ENCODE data around the gene RAB40B.

GRCh38 chr17:82665217-82665616 lies 33.3 kb downstream of the RAB40B start:
- TF ChIP-seq EZH2 (IDR thresholded peaks at IDR 0.05; ENCODE audit: low read length, unreplicated experiment) = no peak
- no peak for TF ChIP-seq CTCF (conservative IDR thresholded peaks at IDR 0.05; ENCODE audit: low read depth, low read length)
- no peak for TF ChIP-seq EZH2phosphoT487 (IDR thresholded peaks at IDR 0.05; ENCODE audit: borderline replicate concordance, low read length)
